GM12865 (cell line): ENCODE measurements around the gene UBLCP1.

Experiments
- DNase-seq: peaks from one replicate; pipeline ENCODE4 v3.0.0; 2010; ENCODE audit warnings: low read depth
- H3K4me3 ChIP-seq: 2 replicates; pipeline ENCODE4 v1.5.1; 2011; ENCODE audit warnings: mild to moderate bottlenecking, low read depth, low read length, control low read depth
- TF ChIP-seq, protein P1 (sequence below): IDR thresholded peaks from 2 replicates; pipeline ENCODE4 v1.5.1; 2011; ENCODE audit warnings: low read length, control low read depth, low read depth, inconsistent platforms; ENCODE audit not compliant: insufficient read depth; ENCODE audit errors: missing control alignments

UBLCP1 gene

DNA sequence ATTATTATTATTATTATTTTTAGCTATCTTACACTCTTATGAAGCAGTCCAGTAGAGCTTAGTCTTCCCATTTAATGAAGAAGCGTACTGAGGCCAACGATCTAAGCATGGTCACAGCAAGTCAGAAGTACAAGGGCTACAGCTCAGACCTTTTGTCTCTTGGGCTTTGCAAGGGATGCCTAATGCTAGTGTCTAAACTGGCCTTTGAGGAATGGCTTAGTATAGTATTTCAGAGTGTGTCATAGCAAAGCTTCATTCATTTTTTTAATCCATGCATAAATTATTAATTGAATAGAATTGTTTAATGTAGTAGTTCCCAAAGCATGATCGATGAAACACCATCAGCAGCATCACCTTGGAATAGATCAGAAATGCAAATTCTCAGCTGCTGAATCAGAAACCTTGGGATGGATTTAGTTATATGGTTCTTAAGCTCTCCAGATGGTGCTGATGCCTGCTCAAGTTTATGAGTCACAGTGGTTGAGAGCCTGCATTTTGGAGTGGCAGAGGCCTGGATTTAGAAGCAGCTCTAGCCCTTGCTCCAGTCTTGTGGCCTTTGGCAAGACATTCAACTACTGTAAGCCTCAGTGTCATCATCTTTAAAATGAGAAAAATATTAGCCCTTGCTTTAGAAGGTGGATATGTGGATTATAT, 61.1 kb downstream of the UBLCP1 start:
- TF ChIP-seq, protein P1, sequence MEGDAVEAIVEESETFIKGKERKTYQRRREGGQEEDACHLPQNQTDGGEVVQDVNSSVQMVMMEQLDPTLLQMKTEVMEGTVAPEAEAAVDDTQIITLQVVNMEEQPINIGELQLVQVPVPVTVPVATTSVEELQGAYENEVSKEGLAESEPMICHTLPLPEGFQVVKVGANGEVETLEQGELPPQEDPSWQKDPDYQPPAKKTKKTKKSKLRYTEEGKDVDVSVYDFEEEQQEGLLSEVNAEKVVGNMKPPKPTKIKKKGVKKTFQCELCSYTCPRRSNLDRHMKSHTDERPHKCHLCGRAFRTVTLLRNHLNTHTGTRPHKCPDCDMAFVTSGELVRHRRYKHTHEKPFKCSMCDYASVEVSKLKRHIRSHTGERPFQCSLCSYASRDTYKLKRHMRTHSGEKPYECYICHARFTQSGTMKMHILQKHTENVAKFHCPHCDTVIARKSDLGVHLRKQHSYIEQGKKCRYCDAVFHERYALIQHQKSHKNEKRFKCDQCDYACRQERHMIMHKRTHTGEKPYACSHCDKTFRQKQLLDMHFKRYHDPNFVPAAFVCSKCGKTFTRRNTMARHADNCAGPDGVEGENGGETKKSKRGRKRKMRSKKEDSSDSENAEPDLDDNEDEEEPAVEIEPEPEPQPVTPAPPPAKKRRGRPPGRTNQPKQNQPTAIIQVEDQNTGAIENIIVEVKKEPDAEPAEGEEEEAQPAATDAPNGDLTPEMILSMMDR, result no peak
- DNase-seq, result no peak
- H3K4me3 ChIP-seq, result no peak overlapping the region

DNA sequence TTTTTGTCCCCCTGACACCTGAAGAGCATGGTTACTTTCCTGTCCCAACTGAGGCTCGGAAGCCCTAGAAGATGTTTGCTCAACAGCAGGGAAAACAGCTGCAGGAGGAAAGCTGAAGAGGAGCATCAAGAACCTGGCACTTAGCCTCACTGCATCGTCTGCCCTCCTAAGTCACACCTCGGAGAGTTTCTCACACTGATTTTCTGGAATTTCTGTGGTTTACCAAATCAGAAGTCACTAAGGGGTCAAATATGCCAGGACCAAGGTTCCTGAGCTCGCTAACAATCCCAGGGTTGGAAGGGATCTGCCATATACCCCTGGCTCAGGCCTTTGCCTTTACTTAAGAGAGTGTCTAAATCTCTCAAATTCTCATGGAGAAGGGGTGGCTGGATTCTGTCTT, 61.9 kb downstream of the UBLCP1 start:
- TF ChIP-seq, protein P1, result no peak
- no peak for DNase-seq
- H3K4me3 ChIP-seq, result no peak overlapping the region

DNA sequence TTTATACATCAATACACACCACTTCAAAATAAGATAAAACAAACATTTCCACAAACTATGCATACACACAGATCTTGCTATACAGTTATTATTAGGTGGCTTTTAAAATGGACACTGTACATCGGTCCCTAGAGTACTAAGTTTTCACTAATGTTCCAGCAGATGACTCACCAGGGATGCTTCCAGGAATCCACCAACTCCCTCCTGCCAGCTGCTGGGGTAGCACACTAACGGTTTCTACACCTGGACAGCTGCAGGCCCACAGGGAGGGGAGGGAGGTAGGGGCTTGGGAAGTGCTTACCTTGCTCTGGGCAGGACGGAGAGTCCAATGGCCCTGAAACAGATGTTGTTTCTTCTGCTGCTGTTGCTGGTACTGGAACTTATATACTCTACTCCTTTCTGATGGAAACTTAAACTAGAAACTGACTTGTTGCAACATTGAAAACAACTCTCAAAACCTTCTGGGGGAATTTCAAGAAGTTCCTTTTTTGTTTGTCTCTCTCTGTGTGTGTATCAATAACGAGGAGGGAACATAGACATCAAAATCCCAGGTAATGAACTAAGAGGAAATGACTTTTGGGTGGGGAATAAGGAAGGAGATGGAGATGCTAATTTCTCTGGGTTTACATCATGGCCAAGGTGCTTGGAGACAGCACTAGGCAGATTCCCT, 67.2 kb downstream of the UBLCP1 start, which contains the start of gene IL12B:
Gene IL12B, minus strand, starts transcription at position 357 of the 670 bp plus-strand sequence. CDS start 3,705 bp downstream, outside the sequence.
- DNase-seq, result no peak
- TF ChIP-seq, protein P1, result no peak
- H3K4me3 ChIP-seq, result no peak within 1 kb of the TSS; the same call in none of the 2 replicates

DNA sequence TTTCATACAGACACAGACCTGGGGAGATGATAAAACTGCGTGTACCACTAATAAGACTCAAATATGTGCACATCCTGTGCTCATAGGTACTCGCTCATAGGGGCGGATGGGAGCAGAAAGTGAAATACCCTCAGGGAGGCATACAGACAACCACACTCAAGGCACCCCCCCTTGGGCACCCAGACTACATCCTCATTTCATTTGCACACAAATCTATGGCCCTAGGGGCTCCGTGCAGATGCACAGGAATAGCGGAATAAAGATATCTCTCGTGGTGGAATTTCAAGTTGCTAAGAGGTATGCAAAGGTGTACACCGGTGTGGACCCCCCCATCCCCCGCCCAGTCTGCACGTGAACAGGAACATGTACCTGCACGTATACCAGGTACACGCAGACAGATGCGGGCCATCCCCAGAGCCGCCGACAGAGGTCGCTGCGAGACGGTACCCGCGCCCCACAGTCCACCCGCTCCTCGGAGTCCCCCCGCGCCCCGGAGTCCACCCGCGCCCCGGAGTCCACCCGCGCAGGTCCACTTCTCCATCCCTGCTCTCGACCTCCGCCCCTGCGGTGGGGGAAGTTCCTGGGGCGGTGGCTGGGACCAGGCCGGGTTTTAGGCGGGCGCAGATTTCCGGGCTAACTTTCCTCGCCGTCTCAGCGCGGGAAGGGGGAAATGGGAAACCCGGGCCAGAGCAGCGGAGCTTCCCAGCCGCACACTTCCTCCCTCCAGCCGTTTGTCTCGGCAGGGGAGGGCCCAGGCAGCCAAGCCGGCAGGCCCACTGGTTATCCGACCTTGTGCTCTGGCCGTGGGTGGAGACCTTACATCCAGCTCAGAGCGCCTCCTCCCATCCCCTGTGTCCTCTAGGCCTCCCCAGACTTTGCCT, 68.2 kb downstream of the UBLCP1 start:
- peak; percentile 58 for DNase-seq
- H3K4me3 ChIP-seq, result peak overlapping the region; percentile 50
- TF ChIP-seq, protein P1, result peak; percentile 80

DNA sequence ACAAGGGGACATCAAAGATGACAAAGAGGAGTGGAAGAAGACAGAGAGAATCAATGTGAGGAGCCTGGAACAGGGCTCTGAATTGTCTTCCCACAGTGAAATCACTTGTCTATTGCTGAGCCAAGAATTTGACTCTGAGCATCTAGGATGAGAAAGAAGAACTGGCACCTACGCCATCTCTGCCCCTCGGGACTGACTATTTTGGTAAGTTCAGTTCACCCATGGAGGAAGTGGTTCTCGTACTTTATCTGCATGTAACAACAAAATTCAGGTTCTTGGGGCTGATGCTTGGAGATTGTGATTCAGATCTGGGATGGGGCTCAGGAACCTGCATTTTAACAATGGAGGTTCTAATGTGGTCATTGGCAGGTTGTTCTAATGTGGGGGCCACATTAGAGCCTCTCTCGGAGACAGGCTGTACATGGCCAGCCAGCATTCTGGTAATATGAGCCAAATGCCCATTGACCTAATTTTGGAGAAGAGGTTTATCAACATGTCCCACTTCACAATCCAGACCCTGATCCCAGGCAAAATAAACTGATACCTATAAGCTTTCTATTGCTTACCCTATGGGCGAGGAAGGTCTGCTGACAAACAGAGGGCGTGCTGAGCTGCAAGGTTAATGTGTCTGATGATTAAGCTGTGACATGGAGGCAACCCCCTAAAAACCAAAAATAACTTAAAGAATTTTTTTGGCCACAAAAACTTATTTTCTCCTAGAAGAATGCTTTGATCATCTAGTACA, 69.9 kb downstream of the UBLCP1 start:
- no peak overlapping the region for H3K4me3 ChIP-seq
- TF ChIP-seq, protein P1, result no peak
- peak; percentile 20 for DNase-seq

DNA sequence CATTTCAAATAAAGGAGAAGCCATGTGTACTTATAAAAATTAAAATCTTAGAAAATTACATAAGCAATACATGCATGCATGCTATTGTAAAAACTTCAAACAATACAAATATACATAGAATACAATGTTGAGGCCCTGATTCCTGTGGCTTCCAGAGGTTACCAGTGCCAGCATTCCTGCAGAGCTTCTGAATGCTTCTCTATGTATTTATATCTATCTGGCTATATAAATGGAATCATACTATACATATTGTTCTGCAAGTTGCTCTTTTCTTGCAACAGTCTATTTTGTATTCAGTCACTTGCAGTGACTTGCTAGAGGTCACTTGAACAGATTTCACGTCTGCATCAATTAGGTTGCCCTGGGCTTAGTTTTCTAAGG, 70.4 kb downstream of the UBLCP1 start:
- TF ChIP-seq, protein P1, result no peak
- H3K4me3 ChIP-seq, result no peak overlapping the region
- DNase-seq, result no peak
